ENCODE measurements around the gene CEP162.
"Not testable (repeated sequence)": the region's sequence is repeated elsewhere in the genome, so short reads cannot be mapped to it uniquely, and the experiment has no call there.

Gene CEP162, protein sequence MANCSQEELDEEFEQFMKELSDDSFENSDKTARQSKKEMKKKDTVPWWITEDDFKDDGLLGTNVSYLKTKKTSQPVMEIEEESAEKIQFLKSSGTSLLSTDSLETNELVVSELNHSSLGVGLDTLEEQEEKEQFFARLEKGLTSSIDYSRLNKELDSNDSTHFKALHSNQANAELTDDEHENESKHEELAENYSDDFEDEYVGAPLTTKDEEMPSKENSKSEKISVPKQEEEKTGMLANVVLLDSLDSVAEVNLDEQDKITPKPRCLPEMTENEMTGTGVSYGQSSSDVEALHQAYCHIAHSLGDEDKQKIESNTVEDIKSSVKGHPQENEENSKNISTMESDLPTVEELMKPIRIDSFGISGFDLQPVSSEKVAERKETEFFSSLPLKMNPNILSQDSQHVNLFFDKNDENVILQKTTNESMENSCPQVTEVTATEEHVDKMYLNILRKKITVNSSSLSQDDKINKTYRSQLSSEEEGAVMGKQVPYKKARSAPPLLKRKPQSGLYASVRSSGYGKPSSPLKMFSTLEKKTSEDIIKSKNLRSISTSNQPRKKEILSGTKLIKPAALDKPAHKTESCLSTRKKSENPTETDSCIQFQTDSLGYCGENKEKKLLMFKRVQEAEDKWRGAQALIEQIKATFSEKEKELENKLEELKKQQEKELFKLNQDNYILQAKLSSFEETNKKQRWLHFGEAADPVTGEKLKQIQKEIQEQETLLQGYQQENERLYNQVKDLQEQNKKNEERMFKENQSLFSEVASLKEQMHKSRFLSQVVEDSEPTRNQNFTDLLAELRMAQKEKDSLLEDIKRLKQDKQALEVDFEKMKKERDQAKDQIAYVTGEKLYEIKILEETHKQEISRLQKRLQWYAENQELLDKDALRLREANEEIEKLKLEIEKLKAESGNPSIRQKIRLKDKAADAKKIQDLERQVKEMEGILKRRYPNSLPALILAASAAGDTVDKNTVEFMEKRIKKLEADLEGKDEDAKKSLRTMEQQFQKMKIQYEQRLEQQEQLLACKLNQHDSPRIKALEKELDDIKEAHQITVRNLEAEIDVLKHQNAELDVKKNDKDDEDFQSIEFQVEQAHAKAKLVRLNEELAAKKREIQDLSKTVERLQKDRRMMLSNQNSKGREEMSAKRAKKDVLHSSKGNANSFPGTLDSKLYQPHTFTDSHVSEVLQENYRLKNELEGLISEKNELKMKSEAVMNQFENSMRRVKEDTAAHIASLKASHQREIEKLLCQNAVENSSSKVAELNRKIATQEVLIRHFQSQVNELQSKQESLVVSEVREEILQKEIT (N-terminal part only)

DNA sequence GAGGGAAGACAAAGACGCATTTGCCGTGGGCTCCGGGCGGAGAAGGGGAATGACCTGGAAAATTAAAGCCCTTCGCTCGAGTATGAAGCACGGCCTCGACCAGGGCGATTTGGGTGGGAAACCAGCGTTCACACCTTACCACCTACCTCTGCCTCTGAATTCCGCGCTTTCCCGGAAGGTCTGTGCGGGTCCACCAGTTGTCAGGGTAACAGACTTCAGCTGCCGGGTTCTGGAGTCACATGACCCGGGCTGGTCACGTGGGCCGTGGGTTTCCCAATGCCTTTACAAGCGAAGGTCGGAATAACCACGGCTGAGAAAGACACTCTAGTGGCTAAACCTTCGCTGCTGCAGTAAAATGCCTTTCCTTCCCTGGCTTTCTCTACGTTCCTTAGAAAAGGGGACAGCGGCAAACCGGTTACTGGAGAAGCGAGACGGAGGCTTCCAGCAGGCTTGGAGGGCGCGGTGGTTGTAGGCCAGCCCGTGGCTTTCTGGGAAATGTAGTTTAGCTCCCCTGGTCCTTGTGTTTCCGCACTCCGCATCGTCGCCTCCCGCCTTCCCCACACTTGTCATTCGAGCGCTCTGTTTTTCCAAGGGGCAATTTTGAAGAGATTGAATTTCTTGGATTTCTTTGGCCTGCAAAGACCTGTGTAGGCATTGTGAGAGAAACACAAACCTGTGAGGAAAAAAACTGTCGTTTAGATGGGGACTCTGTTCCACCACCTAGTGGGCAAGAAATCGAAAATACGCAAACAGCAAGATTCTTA is at the start of gene CEP162:
Gene CEP162 (minus strand): TSS at position 210 of the 764 bp plus-strand sequence. CDS start 1,250 bp downstream, outside the sequence.
- peak; percentile 72 for DNase-seq (ENCODE audit: low read depth)

DNA sequence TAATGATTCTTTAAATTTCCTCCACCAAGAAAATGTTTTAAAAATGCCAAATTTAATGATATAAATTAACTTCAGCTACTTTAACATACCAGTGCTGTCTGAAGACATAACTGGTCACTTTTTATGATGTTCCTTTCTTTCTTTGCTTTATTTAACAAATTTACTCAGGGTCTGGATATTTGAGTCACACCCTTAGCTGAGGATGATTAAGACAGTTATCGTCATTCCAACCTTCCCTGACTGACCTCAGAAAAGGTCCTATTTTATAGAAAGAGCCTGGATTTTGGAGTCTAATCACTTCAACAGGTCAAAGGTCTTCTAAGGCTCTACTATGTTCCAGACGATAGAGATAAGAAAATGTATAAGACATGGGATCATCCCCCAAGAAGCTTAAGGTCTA is 47.4 kb upstream of the CEP162 start:
- DNase-seq (ENCODE audit: low read depth) = no peak

DNA sequence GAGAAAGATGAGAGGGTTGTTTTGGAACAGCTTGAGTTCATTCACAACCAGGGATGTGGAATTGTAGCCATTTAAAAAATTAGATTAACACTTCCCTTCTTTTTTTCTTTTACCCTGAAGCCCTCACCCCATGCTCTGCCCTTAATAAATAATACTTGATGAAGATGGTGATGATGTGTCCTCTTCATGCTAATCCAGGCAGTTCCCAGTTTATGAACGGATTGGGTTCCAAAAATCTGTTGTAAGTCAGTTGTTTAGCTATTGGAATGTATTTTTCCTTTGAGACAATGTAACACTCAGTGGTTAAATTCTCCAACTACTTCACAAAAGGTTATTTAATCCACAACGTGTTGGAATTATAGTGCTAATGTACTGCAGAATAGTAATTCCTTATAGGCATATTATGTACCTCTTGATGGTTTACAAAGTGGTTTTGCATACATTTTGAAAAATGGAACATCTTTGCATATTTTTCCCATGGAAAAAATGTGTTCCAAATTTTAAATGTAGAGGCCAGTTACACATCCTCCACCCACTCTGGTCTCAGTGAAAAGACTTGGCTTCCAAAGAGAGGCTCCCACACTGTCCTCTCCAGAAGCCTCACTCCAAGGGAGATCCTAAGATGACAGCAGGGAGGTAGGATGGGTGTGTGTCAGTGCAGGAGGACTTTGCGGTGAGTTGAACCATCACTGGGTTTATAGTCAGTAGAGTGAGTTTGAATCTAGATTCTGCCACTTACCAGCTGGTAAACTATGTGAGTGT is 45.8 kb upstream of the CEP162 start:
- DNase-seq (ENCODE audit: low read depth) = no peak

DNA sequence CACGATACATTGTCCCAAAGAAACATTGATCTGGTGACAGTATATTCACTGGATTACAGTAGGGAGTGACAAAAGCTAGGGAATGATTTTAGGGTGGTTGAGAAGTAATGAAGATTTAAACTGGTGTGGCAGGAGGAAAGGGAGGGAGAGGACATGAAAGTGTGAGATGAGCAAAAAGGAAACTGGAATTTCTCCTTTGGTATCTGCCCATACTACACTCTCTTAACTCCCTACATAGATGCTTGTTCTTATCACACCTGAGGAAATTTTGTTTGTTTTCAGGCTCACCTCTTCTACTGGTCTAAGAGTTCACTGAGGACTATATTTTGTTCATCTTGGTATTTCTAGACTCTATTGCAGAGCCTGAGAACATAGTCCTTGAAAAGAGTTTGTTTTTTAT is 44.9 kb upstream of the CEP162 start:
- DNase-seq (ENCODE audit: low read depth) = no peak

DNA sequence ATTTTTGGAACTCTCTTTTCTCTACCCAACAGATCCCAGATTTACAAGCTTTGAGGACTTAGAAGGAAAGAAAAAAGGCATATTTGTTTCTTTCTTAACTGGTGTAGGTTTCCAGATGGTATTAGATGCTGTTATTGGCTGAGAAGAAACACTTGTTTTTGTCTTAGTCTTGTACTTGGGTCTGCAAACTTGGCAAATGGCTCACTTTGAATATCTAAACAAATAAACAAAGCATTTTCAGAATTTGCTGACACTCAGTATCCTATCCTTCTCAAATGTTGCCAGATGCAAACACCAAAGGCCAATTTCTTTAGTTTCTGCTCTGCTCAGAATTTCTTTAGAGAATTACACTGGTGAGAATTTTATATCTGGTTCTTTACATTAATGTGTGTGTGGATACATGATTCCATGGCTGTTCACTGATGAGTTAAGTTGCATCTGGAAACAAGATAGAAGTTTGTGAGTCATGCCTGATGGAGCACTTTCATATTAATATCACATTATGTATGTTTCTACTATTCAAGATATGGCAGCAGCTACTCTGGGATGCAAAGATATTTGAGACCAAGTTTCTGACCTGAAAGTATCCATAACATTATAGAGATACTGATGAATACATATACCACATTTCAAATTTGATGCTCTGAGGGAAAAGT is 43.7 kb upstream of the CEP162 start:
- no peak for DNase-seq (ENCODE audit: low read depth)

DNA sequence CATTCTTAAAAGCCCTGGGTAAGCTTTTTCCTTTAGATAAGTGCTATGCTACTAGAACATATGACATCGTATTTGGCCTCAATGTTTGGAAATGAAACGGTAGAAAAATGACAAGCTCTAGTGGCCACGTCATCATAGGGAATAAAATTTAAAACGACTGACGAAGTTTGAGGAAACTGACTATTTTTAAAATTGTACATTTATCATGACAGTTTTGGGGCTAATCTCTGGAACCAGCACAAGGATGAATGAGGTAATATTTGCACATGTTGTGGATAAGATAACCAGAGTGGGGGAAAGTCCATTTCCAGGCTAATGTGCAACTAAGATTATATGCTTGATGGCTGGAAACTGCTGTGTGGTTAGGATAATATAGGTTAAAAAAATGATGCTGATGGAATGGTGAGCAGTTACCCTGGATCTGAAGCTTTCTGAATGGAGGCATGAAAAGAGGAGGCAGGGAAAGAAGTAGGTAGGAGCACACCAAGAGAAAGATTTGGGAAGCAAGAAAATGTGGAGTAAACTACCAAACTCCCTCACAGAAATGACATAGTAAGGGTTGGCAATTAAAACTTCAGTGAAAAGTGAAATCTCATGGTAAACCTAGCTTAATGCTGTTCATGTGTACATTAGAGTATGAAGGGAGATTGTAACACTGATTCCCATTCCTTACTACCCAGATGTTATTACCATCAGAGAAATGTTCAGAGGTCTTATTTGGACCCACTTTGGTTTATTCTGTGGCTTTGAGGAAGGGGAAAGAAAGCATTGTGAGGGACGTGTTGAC is 42.7 kb upstream of the CEP162 start:
- no peak for DNase-seq (ENCODE audit: low read depth)

DNA sequence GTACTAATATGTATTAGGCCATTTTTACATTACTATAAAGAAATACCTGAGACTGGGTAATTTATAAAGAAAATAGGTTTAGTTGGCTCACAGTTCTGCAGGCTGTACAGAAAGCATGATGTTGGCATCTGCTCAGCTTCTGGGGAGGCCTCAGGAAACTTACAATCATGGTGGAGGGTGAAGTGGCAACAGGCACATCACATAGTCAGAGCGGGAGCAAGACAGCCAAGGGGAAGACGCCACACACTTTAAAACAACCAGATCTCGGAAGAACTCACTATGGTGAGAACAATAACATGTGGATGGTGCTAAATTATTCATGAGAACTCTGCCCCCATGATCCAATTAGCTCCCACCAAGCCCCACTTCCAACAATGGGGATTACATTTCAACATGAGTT is 41.3 kb upstream of the CEP162 start:
- no peak for DNase-seq (ENCODE audit: low read depth)

DNA sequence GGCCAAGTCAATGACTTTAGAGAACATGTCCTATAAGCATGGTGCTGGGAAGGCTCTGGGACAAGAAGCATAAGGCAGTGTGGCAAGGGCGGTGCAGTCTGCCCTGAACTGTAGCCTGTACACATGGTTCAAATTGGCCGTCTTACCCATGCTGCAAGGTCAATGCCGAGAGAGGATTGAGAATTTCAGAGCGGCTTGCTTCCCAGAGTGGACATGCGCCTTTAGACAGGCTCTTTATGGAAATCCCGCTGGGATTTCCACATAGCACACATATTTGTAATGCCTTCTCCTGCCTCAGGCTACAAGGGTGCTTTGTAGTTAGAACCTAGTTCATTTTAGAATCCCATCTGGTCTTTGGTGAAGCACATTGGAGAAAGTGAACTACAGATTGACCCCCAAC is 36.1 kb upstream of the CEP162 start:
- no peak for DNase-seq (ENCODE audit: low read depth)

DNA sequence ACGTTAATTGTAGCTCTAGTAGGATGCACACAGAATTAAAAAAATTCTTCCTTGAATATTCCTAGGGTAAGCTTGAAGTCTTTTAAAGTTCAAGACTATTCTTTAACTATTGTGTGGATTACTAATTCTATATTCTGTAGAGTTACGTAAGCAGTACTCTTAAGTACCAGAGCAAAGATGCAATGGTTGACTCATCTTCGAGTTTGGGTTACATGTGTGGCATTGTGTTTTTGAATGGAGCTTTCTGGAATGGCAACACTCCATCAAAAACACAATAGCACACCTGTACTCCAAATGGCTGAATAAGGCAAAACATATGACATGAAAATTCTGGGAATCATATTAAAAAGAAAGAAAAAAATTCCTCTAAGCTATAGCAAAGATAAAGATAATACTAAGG is 33.5 kb upstream of the CEP162 start:
- no peak for DNase-seq (ENCODE audit: low read depth)

DNA sequence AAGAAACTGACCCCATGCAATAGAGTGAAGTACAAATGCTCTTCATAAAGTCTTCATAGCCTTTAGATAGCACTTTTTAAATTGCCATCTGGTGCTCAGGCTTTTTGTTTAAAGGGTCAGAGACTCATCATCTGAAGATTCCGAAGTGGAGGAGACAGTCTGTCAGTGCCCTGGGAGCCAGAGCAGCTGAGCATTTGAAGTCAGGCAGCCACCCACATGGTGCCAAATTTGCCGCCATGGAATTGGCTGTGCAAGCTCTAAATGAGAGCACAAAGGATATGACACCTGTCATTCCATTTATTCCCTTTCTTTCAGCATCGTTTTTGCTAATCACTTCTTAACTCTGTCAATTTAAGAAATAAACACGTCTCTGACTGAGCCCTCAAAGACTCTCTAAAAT is 32.8 kb upstream of the CEP162 start:
- no peak for DNase-seq (ENCODE audit: low read depth)

DNA sequence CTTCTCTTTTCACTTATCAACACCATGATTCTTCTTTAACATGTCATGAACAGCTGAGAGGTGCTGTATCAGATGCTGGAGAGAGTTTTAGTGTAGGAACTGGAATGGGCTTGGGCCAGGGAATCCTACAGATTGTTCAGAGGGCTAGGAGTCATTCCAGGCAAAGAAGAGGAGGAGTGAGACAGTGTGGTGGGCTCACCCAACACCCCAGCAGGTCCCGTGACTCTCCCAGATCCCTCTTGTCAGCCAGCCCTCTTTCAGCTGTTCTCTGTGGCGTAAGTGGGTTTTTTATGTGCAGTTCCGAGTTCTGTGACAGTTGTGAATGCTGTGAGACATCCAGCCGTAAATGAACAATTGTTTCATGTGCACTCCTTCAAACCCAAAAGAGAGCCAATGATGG is 31.4 kb upstream of the CEP162 start:
- no peak for DNase-seq (ENCODE audit: low read depth)

DNA sequence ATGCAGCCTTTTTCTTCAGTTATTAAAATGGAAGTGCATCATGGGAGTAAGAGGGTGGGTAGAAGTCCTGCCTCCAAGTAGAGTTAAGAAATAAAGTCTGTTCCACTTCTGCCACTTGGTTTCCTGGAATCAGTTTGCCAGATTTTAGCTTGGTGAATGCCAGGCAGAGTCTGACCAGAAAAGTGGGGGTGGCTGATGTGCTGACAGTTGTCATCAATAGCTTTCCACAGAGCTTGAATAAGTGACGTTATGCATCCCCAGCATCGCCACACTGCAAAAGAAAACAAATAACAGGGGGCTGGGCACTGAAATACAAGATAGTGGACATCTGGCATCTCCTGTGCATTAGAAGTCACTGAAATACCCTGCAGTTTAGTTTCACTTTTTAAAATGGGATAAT is 30.8 kb upstream of the CEP162 start:
- DNase-seq (ENCODE audit: low read depth) = no peak

DNA sequence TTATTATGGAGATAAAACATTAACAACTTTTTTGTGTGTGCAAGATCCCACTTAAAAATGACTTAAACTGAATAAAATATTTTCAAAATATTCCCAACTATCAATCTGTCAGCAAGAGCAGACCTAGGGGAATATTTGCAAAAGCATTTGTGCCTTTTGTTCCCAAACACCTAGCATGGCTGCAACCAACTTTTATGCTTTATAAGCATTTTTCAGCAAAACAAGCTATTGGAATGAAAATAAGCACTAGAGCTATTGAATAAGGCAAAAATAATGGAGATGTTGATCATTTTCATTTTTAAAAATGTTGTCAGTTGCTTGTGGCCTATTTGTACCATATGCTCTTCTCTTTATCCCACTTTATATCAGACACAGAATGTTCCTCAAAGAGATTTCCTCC is 28.2 kb upstream of the CEP162 start:
- DNase-seq (ENCODE audit: low read depth) = no peak

DNA sequence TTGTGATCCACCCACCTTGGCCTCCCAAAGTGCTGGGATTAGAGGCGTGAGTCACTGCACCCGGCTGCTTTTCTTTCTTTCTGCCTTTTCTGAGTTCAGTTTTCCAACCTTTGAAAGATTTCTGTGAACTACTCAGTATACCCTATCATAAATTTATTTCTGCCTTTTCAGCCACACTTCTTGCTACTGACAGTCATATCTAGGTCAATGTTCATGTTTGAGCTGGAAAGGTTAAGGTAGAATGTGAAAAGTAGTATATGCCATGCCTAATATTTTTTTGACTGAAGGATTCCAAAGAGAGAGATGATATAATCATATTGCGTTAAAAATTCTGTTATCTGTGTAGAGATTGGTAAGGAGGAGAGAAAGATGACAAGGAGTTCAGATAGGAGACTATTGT is 25.9 kb upstream of the CEP162 start:
- no peak for DNase-seq (ENCODE audit: low read depth)

DNA sequence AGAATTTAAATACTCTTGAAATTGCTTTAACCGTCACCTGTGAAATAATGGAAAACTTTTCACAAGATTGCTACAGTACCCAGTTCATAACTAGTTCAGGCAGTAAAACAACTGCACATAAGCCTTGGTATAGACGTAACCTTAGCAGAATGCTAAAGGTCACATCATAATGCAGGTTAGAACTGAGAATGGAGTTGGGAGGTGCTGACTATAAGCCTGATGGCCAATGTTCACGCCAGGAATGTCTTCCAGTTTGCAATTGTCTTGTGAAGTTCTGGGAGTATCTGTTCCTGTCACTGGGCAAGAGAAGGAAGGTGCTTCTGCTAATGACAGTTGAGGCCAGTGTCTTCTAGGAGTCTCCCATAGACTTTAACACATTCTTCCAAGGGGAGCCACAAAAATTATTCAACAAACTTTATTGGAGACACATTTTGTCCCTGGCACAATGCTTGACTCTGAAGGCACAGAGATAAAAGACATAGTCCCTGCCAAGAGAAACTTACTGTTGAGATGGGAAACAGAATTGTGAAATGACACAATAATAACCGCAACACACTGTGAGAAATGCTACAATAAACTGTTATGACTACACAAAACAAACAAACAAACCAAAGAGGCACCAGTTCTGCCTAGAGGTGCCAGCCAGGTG is 24.6 kb upstream of the CEP162 start:
- no peak for DNase-seq (ENCODE audit: low read depth)

DNA sequence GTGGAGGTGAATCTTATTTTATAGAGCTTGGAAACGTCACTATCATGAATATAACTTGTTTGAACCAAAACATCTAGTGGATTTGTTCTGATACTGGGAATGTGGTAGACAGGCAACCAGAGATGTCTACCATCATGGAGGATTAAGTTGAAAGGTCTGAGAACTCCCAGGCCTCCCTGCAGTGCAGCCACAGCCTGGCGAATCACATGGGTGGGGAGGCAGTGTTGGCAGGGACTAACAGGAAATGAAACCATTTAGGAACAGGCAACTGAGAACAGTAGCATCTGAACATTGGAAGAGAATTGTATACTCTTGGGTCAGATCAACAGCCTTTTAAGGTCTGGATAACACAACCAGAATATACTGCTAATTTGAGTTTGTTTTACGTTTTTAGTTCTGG is 22.3 kb upstream of the CEP162 start:
- no peak for DNase-seq (ENCODE audit: low read depth)

DNA sequence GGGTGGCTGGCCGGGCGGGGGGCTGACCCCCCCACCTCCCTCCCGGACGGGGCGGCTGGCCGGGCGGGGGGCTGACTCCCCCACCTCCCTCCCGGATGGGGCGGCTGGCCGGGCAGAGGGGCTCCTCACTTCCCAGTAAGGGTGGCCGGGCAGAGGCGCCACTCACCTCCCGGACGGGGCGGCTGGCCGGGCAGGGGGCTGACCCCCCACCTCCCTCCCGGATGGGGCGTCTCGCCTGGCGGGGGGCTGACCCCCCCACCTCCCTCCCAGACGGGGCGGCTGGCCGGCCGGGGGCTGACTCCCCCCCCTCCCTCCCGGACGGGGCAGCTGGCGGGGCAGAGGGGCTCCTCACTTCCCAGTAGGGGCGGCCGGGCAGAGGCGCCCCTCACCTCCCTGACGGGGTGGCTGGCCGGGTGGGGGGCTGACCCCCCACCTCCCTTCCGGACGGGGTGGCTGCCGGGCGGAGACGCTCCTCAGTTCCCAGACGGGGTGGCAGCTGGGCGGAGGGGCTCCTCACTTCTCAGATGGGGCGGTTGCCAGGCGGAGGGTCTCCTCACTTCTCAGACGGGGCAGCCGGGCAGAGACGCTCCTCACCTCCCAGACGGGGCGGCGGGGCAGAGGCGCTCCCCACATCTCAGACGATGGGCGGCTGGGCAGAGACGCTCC is 17.1 kb upstream of the CEP162 start:
- DNase-seq (ENCODE audit: low read depth) = not testable (repeated sequence)

DNA sequence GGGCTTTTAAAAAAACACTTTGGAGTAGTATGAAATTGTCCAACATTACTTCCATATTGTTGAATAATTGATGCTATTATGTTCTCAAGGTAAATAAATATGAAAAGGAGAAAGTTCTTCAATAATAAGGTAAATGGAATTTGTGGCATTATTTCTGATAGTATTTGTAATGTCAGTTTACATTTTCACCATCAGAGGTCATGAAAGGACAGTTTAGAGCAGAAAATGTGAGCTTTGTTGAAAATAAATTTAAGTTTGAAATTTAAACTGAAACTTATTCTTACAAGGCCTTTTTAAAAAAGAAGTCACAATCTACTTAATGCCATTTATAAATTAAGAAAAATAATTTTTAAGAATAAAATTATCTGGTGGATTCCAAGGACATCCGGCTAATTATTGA is 15.8 kb upstream of the CEP162 start:
- no peak for DNase-seq (ENCODE audit: low read depth)

All from stromal cell of bone marrow (primary cell).